GM19467 (cell line): ENCODE data around the gene RHOH.

Source experiments
- ATAC-seq: cut with Tn5 transposase; IDR thresholded peaks from one replicate; pipeline ENCODE4 v1.9.1; 2021; ENCODE audit warnings: mild to moderate bottlenecking, moderate library complexity; ENCODE audit not compliant: unreplicated experiment

Gene RHOH

GRCh38 chr4:40187386-40187906 lies 9.4 kb upstream of the RHOH start:
- ATAC-seq, result no peak

- ATAC-seq, result no peak
Measured at GRCh38 chr4:40190019-40190418, 6.8 kb upstream of the RHOH start.

- ATAC-seq, result no peak
Measured at GRCh38 chr4:40190465-40190864, 6.4 kb upstream of the RHOH start.

- ATAC-seq, result no peak
Measured at GRCh38 chr4:40190880-40191815, 5.7 kb upstream of the RHOH start.

GRCh38 chr4:40192114-40193015 lies 4.5 kb upstream of the RHOH start:
- ATAC-seq, result peak; percentile 32

GRCh38 chr4:40193016-40193571 lies 3.7 kb upstream of the RHOH start:
- peak; percentile 25 for ATAC-seq

- ATAC-seq, result no peak
Measured at GRCh38 chr4:40193578-40193977, 3.3 kb upstream of the RHOH start.

GRCh38 chr4:40194602-40195161 lies 2.1 kb upstream of the RHOH start:
- ATAC-seq, result no peak

GRCh38 chr4:40195182-40196177 lies 1.4 kb upstream of the RHOH start:
- ATAC-seq, result no peak

GRCh38 chr4:40196272-40196671 lies 559 bp upstream of the RHOH start:
- no peak for ATAC-seq

- ATAC-seq, result no peak
Measured at GRCh38 chr4:40197879-40198689, 1.3 kb downstream of the RHOH start.

GRCh38 chr4:40199179-40199670 lies 2.4 kb downstream of the RHOH start:
- ATAC-seq, result no peak

GRCh38 chr4:40199999-40200874 lies 3.4 kb downstream of the RHOH start:
- ATAC-seq, result peak; percentile 49

GRCh38 chr4:40200875-40201801 lies 4.3 kb downstream of the RHOH start:
- ATAC-seq, result no peak

- no peak for ATAC-seq
Measured at GRCh38 chr4:40201898-40202297, 5.1 kb downstream of the RHOH start.

GRCh38 chr4:40202474-40202873 lies 5.6 kb downstream of the RHOH start:
- no peak for ATAC-seq
